Skeletal muscle satellite cell (primary cell): Measurements from ENCODE around the gene LRP1B.
"Not testable (repeated sequence)": the region's sequence is repeated elsewhere in the genome, so short reads cannot be mapped to it uniquely, and the experiment has no call there.

Source experiments
- H3K27me3 ChIP-seq: 2 replicates; pipeline ENCODE4 v1.7.0; 2013; ENCODE audit warnings: low read length; ENCODE audit not compliant: control insufficient read depth, insufficient read depth
- H3K36me3 ChIP-seq: 2 replicates; pipeline ENCODE4 v1.7.0; 2013; ENCODE audit warnings: mild to moderate bottlenecking, control low read depth, low read length; ENCODE audit not compliant: insufficient read depth
- H3K4me1 ChIP-seq: 2 replicates; pipeline ENCODE4 v1.7.0; 2013; ENCODE audit warnings: low read length; ENCODE audit not compliant: control insufficient read depth, insufficient read depth
- H3K4me2 ChIP-seq: 2 replicates; pipeline ENCODE4 v1.7.0; 2013; ENCODE audit warnings: mild to moderate bottlenecking, low read length
- H3K4me3 ChIP-seq: 2 replicates; pipeline ENCODE4 v1.7.0; 2013; ENCODE audit warnings: low read length
- H3K9ac ChIP-seq: 2 replicates; pipeline ENCODE4 v1.7.0; 2013; ENCODE audit warnings: mild to moderate bottlenecking, low read depth, low read length, moderate library complexity
- H3K9me3 ChIP-seq: replicated peaks from 2 replicates; pipeline ENCODE4 v1.7.0; 2013; ENCODE audit warnings: mild to moderate bottlenecking, control low read depth, low read length

LRP1B gene

DNA sequence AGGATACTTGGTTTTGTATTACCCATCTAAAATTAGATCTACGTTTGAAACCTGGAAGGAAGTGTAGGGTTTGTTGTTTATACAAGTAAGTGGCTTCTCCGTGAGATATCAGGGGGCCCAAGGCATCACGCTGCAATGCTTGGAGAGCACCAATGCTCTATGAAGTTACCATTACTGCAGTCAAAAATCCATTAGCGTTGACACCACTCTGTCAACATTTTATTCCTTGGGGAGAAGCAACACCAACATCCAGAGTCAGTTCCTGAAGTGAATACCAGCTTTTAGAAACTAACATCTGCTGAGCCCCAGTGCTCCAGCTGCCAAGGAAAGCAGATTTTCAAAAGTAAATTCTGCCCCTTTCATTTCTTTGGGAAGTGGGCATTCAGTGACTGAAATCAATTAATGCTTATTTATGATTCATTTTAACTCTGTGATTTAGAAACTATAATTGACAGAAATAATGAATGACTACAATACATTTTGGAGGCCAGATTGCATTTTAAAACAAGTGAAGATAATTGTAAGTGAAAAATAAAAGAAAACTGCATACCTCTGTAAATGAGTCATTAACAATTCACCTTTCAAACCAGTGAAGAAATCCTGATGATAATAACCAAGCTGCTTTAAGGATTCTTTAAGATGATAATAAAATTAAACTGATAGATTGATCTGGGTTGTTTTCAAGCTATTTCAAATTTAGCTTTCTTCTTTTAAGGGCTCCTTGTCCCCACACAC, 30.5 kb downstream of the LRP1B start:
- H3K4me2 ChIP-seq: no peak overlapping the region
- no peaks in the 10 kb centered on the region for H3K27me3 ChIP-seq
- H3K36me3 ChIP-seq: no peaks in the 10 kb centered on the region
- H3K9ac ChIP-seq: no peak overlapping the region
- no peaks in the 10 kb centered on the region for H3K4me1 ChIP-seq
- no peak overlapping the region for H3K4me3 ChIP-seq
- no peaks in the 10 kb centered on the region for H3K9me3 ChIP-seq

- H3K4me1 ChIP-seq: no peaks in the 10 kb centered on the region
- no peaks in the 10 kb centered on the region for H3K9me3 ChIP-seq
- no peak overlapping the region for H3K4me3 ChIP-seq
- H3K4me2 ChIP-seq: no peak overlapping the region
- no peak overlapping the region for H3K9ac ChIP-seq
- no peaks in the 10 kb centered on the region for H3K36me3 ChIP-seq
- H3K27me3 ChIP-seq: no peaks in the 10 kb centered on the region
Observed at GRCh38 chr2:142097711-142098110, 33.1 kb downstream of the LRP1B start.

DNA sequence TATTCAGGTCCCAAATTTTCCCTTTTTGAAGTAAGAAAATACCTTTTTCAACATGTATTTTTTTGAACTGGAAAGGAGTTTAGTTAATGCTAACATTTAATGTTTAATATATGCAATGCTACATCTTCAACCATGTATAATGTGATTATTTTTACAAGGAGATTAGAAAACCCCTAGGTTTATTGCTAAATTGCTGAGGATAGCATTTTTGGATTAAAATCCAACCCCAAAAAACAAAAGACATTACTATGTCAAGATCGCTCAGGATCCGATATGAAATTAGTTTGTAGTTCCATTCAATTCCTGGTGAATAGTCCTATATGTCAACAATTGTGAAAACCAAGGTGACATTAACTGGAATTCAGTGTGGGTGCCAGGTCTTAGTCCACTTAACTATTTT, 35.2 kb downstream of the LRP1B start:
- Histone ChIP-seq H3K27me3 (no peaks in the 10 kb centered on the region), H3K9ac (no peak overlapping the region), H3K36me3 (no peaks in the 10 kb centered on the region), H3K4me1 (no peaks in the 10 kb centered on the region), H3K9me3 (no peaks in the 10 kb centered on the region), H3K4me2 (no peak overlapping the region), H3K4me3 (no peak overlapping the region)

DNA sequence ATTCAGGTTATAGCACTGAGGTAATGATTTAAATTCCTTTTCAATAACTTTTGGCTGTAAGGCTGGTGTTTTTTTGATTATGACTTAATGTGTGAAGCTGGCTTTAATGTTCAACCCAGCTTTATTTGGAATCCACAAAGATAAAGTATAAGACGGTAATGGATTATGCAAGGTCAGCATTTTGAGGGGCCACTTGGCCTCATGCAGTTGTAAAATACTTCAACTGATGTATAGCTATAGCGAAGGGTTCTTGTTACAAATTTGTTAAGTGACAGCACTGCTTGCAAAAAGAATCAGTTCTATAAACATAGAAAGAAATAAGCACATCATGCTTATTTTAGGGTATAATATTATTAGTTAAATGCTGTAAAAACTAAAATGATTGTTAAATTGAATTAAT, 36.6 kb downstream of the LRP1B start:
- Histone ChIP-seq H3K36me3 (no peaks in the 10 kb centered on the region), H3K4me3 (no peak overlapping the region), H3K27me3 (no peaks in the 10 kb centered on the region), H3K9ac (no peak overlapping the region), H3K4me1 (no peaks in the 10 kb centered on the region), H3K9me3 (no peaks in the 10 kb centered on the region), H3K4me2 (no peak overlapping the region)

DNA sequence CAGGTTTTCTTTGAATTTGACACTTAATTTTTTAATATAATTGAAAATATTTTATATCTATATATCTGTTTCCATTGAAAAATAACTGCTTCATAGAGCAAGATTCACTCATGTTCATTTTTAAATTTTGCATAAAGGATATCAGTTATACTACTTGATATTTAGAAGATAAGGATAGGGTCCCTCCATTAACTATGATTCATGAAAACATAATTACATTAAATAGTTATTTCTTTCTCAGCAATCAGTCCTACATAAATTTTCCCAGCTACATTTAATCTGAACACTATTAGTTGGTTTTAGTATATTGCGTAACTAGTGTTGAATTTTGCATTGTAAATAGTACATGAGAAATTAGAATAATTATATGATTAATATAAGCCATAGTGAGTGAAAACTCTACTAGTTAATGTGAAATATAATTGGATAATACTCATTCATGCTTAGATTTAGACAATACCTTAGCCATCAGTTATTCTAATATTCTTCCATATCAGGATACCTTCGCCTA, 42.7 kb downstream of the LRP1B start:
- Histone ChIP-seq H3K4me3 (no peak overlapping the region), H3K4me1 (no peaks in the 10 kb centered on the region), H3K9ac (no peak overlapping the region), H3K36me3 (no peaks in the 10 kb centered on the region), H3K9me3 (no peaks in the 10 kb centered on the region), H3K4me2 (no peak overlapping the region), H3K27me3 (no peaks in the 10 kb centered on the region)

GRCh38 chr2:142087585-142087984, 43.2 kb downstream of the LRP1B start:
- not testable (repeated sequence) for H3K36me3 ChIP-seq, H3K9me3 ChIP-seq, H3K27me3 ChIP-seq

GRCh38 chr2:142082368-142082767, 48.4 kb downstream of the LRP1B start:
- Histone ChIP-seq H3K4me3 (no peak overlapping the region), H3K36me3 (no peaks in the 10 kb centered on the region), H3K4me2 (no peak overlapping the region), H3K4me1 (no peaks in the 10 kb centered on the region), H3K9me3 (no peaks in the 10 kb centered on the region), H3K27me3 (no peaks in the 10 kb centered on the region), H3K9ac (no peak overlapping the region)

More at GRCh38 chr2:142087585-142087984, 43.2 kb downstream of the LRP1B start:
- H3K4me3 ChIP-seq, H3K4me2 ChIP-seq, H3K4me1 ChIP-seq, H3K9ac ChIP-seq: not testable (repeated sequence)

- no peak overlapping the region for H3K4me3 ChIP-seq
- no peaks in the 10 kb centered on the region for H3K27me3 ChIP-seq
- no peak overlapping the region for H3K4me2 ChIP-seq
- H3K4me1 ChIP-seq: no peaks in the 10 kb centered on the region
- no peak overlapping the region for H3K9ac ChIP-seq
- no peaks in the 10 kb centered on the region for H3K9me3 ChIP-seq
- H3K36me3 ChIP-seq: no peaks in the 10 kb centered on the region
Observed at GRCh38 chr2:142076317-142076716, 54.5 kb downstream of the LRP1B start.

- no peaks in the 10 kb centered on the region for H3K9me3 ChIP-seq
- H3K27me3 ChIP-seq: no peaks in the 10 kb centered on the region
- H3K4me1 ChIP-seq: no peaks in the 10 kb centered on the region
- no peak overlapping the region for H3K4me3 ChIP-seq
- no peak overlapping the region for H3K4me2 ChIP-seq
- H3K36me3 ChIP-seq: no peaks in the 10 kb centered on the region
- H3K9ac ChIP-seq: no peak overlapping the region
Observed at GRCh38 chr2:142075826-142076225, 55.0 kb downstream of the LRP1B start.

- no peaks in the 10 kb centered on the region for H3K27me3 ChIP-seq
- H3K9ac ChIP-seq: no peak overlapping the region
- H3K4me1 ChIP-seq: no peaks in the 10 kb centered on the region
- H3K36me3 ChIP-seq: no peaks in the 10 kb centered on the region
- H3K4me2 ChIP-seq: no peak overlapping the region
- H3K9me3 ChIP-seq: no peaks in the 10 kb centered on the region
- H3K4me3 ChIP-seq: no peak overlapping the region
Observed at GRCh38 chr2:142069251-142069888, 61.4 kb downstream of the LRP1B start.

DNA sequence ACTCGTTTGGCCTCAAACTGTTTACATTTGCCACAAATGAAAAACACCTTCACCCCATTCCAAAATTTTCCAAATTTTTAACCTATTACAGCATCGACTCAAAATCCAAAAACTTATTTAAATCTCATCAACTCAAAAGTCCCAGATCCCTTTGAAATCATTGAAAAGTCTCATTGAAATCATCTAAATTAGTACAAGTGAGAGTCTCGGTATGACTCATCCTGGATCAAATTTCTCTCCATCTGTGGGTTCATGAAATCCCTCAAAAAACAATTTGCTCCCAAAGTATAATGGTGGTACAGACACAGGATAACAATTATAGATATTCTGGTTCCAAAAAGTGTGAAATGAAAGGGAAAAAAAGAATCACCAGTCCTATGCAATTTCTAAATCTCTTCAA, 65.1 kb downstream of the LRP1B start:
- Histone ChIP-seq H3K4me3 (no peak overlapping the region), H3K4me1 (no peaks in the 10 kb centered on the region), H3K4me2 (no peak overlapping the region), H3K36me3 (no peaks in the 10 kb centered on the region), H3K9ac (no peak overlapping the region), H3K9me3 (no peaks in the 10 kb centered on the region), H3K27me3 (no peaks in the 10 kb centered on the region)

DNA sequence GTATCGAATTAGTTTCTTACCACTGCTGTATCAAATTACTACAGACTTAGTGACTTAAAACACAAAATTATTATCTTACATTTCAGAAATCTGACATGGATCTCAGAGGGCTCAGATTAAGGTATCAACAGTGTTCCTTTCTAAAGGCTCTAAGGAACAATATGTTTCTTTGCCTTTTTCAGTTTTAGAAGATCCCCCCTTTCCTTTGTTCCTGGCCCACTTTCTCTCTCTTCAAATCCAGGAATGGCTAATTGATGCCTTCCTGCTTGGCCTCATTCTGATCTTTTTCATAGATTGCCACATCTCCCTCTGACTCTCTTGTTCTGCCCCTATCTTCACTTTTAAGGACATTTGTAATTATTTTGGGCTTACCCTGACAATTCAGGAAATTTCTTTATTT, 65.7 kb downstream of the LRP1B start:
- Histone ChIP-seq H3K27me3 (no peaks in the 10 kb centered on the region), H3K4me1 (no peaks in the 10 kb centered on the region), H3K9me3 (no peaks in the 10 kb centered on the region), H3K4me2 (no peak overlapping the region), H3K36me3 (no peaks in the 10 kb centered on the region), H3K4me3 (no peak overlapping the region), H3K9ac (no peak overlapping the region)
